Measurements from ENCODE around the gene EIF4H.
A peak's percentile ranks its signal among the peaks of the same experiment; 100 is the strongest.
"Not testable (repeated sequence)": the region's sequence is repeated elsewhere in the genome, so short reads cannot be mapped to it uniquely, and the experiment has no call there.

The EIF4H gene

DNA sequence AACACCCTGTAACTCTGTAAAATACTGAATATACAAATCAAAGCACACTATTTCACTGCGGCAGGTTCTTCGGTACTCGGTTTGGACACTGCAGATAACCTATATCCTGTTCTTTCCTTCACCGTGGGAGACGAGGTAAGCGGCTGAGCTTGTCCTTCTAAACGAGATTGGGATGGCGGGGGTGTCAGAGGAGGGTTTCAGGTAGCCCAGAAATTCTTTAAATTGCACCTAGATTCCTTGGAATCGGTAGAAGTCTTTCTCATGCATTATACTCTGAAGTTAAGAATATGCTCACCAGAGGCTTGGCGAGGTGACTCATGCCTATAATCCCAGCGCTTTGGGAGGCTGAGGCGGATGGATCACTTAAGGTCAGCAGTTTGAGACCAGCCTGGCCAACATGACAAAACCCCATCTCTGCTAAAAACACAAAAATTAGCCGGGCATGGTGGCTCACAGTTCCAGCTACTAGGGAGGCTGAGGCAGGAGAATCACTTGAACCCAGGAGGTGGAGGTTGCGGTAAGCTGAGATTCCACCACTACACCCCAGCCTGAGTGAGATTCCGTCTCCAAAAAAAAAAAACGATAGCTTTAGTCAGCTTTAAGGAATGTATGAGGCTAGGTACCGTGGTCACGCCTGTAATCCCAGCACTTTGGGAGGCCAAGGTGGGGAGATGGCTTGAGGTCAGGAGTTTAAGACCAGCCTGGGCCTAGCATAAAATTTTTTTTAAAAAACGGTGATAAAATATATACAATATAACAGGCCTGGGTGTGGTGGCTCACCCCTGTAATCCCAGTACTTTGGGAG is 25.6 kb downstream of the EIF4H start:
- DNase-seq (no peak), ATAC-seq (no peak)

DNA sequence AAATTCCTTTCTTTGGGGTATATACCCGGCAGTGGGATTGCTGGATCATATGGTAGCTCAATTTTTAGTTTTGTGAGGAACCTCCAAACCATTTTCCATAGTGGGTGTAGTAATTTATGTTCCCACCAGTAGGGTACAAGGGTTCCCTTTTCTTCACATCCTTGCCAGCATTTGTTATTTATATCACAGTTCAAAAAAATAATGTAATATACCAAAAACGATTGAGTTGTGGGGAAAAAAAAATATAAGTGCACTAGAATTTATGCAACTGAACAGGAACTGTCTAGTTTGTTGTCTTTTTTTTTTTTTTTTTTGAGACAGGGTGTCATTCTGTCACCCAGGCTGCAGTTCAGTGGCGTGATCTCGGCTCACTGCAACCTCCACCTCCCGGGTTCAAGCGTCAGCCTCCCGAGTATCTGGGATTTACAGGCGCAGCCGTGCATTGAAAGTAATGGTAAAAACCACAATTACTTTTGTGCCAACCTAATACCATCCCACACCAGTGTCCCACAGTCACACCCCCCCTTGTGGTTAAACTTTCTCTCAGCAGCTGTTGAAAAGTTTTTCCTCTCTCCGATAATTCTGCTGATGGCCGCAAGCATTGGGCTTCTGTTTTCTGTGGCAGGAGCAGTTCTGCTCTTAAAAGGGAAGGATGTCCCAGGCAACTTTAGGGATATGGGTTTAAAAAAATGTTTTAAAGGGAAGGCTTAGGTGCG is 28.8 kb downstream of the EIF4H start:
- ATAC-seq, result no peak
- DNase-seq, result no peak

DNA sequence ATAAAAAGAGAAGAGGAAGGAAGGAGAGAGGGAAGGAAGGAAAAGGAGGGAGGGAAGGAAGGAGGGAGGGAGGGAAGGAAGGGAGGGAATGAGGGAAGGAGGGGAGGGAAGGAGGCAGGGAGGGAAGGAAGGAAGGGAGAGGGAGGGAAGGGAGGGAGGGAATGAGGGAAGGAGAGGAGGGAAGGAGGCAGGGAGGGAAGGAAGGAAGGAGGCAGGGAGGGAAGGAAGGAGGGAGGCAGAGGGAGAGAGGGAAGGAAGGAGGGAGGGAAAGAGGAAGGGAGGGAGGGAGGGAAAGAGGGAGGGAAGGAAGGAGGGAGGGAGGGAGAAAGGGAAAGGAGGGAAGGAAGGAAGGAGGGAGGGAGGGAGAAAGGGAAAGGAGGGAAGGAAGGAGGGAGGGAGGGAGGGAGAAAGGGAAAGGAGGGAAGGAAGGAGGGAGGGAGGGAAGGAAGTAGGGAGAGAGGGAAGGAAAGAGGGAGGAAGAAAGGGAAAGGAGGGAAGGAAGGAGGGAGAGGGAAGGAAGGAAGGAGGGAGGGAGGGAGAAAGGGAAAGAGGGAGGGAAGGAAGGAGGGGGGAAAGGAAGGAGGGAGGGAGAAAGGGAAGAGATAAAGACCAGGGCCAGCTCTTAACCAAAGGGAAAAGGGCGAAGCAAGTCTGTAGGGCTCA is 29.9 kb downstream of the EIF4H start:
- DNase-seq, result no peak
- ATAC-seq, result no peak

DNA sequence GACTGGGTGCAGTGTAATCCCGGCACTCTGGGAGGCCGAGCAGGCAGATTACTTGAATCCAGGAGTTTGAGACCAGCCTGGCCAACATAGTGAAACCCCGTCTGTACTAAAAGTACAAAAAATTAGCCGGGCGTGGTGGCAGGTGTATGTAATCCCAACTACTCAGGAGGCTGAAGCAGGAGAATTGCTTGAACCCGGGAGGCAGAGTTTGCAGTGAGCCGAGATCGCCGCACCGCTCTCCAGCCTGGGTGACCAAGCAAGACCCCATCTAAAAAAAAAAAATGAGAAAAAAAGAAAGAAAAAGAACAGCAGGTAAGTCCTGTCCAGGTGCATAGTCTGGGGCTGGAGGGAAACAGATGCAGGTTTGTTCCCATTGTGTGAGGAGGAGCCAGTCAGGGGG is 31.9 kb downstream of the EIF4H start:
- not testable (repeated sequence) for ATAC-seq, DNase-seq

DNA sequence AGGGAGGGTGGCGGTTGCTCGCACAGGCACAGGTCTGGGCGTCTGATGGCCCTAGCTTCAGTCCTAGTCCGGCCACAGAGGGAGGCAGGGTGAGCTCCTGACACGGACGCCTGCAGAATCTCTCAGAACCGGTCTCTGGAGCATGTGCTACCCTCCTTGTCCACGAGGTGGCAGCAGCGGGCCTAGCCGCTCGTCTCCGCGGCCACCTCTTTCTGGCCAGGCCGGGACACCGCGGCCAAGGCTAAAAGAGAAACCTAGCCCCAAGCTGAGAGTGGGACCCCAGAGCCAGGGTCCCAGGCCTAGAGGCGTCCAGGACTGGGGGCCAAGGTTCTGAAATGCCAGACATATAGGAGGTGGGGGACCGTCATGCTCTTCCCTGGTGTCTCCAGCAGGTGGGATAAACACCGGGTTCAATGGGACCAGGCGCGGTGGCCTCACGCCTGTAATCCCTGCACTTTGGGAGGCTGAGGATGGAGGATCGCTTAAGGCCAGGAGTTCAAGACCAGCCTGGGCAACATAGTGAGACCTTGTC is 32.5 kb downstream of the EIF4H start:
- DNase-seq, result peak; percentile 88

DNA sequence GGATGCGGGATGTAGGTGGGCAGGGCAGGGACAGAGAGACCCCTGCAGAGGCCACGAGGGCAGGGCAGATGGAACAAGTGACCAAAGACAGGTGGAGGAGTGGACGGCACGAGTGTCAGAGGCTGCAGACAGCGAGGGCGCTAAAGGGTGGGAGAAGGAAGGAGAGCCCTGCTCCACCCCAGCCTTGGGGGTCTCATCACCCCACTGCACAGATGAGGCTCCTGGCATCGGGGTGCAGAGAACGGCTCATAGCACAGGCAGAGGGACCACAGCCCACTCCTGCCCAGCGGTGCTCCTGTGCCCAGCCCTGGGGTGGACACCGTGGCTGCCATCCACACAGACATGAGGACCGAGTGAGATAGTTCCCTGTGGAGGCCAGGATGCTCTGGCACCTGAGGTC is 33.4 kb downstream of the EIF4H start:
- DNase-seq (no peak), ATAC-seq (no peak)

More for the DNA sequence above, 32.5 kb downstream of the EIF4H start:
- peak; percentile 59 for ATAC-seq

DNA sequence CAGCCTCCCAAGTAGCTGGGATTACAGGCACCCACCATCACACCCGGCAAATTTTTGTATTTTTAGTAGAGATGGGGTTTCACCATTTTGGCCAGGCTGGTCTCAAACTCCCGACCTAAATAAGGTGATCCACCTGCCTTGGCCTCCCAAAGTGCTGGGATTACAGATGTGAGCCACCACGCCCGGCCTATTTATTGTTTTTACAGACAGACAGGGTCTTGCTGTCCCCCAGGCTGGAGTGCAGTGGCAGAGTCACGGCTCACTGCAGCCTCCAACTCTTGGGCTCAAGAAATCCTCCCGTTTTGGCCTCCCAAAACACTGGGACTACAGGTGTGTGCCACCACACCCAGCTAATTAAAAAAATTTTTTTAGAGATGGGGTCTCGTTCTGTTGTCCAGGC is 34.1 kb downstream of the EIF4H start:
- ATAC-seq, result not testable (repeated sequence)

DNA sequence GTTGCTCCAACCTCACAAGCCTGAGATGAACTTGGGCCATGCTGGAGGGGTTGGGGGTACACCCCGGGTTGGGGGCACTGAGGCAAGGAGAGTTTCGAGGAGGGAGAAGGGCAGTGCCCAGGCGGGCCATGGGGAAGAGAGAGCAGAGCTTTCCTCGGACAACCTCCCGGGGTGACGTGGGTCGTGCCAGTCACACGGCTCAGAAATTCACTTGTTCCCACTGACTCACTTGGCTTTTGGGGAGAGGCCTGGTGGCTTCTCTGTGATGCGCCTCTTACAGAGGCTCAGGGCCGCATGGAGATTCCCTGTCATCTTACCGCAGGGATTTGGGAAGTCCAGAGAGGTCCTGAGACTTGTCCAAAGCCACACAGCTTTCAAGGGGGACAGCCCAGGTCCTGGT is 38.5 kb downstream of the EIF4H start:
- no peak for ATAC-seq

More for the DNA sequence above, 34.1 kb downstream of the EIF4H start:
- not testable (repeated sequence) for DNase-seq

DNA sequence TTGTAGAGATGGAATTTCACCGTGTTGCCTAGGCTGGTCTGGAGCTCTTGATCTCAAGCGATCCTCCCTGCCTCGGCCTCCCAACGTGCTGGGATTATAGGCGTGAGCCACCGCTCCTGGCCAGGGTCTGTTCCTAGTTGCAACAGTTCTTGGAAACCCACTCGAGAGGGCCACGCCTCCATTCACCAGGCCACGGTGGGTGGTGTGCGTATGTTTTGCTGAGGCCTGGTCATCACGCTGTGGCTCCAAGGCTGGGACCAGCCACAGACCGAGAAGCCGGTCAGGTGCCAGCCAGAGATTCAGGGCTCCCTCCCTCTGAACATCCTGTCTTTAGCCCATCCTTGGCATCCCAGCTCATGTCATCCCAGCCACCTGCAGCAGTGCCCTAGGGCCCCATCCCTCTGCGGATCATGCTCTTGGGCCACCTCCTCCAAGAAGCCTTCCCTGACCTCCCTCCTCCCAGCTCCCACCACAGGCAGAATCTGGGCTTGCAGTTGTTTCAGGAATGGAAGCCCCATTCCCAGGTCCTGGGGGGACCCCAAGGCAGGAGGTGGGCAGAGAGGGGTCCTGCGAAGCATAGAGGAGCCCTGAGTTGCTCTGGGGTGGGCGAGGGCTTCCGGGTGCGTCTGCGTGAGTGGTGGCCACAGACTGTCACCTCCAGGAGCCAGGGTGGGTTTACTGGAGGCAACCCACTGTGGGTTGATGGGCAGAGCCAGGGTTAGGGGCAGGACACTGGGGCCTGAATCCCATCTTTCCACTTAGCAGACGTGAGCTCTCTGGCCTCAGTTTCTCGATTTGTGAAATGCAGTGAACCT is 40.9 kb downstream of the EIF4H start:
- no peak for ATAC-seq

More for the DNA sequence above, 38.5 kb downstream of the EIF4H start:
- DNase-seq, result no peak

DNA sequence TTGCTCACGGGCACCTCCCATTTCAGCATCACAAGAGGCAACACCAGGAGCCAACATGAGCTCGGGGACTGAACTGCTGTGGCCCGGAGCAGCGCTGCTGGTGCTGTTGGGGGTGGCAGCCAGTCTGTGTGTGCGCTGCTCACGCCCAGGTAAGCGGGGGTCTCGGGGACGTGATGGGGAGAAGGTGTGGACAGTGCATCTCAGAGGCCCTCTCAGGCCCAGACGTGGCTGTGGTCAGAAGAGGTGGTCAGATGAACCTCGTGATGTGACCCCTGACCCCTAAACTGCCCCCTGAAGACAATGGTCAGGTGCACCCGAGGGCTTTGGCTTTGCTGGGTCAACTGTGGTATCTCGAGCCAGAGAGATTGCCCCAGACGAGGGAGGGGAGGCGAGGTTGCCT is 41.8 kb downstream of the EIF4H start:
- ATAC-seq (no peak), DNase-seq (no peak)

More for the DNA sequence above, 40.9 kb downstream of the EIF4H start:
- DNase-seq, result no peak

DNA sequence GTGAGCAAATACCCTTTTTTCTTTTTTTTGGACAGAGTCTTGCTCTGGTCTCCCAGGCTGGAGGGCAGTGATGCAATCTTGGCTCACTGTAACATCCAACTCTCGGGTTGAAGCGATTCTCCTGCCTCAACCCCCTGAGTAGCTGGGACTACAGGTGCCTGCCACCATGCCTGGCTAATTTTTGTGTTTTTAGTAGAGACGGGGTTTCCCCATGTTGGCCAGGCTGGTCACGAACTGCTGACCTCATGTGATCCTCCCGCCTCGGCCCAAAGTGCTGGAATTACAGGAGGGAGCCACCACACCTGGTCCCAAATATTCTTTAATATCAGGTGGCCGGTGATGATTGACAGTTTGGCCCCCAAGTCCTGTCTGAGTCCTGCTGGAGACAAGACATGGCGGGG is 42.2 kb downstream of the EIF4H start:
- ATAC-seq (no peak), DNase-seq (no peak)

DNA sequence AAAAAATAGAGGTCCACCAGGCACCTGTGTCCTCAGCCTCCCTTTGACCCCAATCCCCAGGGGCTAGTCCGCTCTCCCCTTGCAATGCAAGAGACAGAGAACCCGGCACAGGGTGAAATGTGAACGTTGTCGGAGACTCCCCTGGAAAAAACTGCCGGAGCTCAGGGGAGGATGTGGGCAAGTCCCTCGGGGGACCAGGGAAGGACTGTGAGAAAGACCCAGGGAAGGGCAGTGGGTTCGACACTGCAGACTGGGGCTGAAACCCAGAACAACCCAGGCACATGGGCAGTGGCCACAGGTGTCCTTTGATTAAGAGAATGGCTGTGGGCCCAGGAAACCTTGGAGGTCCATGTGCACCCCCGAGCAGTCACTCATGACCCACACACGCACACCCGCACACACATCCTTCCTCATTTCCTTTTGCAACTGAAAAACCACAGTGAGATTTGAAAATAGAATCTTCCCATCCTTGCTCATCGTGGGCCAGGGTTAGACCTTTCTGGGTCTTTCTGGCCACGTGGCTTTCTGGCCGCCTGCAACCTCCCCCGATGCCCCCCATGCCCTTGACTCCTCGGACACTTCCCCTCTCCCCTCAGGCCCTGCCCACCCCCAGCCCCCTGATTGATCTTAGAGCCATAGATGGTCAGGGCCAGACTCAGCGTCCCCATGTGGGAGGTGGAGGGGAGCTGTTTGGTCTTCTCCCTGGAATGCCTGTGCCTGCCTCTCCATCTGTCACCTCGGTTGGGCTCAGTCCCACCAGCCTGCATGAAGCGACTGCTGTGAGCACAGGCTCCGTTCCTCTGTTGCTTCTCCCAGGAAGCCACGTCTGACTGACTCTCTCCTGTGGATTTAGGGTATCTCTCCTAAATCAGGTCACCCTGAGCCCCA is 43.5 kb downstream of the EIF4H start:
- ATAC-seq, result no peak
- DNase-seq, result peak; percentile 28

DNA sequence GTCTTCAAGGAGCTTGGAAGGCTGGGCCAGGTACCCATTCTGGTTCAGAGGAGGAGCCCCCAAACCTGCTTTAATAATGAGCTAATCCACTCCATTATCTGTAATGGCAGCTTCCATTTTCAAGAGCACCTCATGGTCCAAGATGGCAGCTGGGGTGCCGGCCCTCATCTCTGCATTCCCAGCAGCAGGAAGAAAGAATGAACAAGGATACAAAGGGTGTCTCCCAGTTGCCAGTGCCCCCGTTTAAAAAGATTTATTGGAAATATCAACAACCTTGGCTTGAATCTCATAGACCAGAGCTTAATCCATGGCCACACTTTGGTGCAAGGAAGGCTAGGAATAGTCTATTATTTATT is 44.2 kb downstream of the EIF4H start:
- DNase-seq (no peak), ATAC-seq (no peak)

DNA sequence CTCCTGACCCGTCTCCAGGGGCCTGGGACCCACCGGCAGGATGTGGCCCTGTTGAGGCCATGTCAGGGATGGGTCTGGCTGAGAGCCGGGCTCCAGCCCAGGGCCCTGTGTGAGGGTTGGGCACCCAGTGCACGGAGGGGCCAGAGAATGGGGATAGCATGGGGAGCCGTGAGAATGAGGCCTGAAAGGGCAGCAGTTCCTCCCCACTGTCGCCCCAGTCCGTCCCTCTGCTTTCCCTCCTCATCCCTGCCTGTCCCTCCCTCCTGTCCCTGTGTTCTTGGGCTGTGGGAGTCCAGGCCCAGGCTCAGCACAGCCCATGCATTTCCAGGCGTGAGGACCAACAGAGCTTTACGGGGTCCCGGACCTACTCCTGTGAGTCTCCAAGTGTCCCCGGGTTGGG is 45.3 kb downstream of the EIF4H start:
- no peak for DNase-seq
- ATAC-seq, result no peak

DNA sequence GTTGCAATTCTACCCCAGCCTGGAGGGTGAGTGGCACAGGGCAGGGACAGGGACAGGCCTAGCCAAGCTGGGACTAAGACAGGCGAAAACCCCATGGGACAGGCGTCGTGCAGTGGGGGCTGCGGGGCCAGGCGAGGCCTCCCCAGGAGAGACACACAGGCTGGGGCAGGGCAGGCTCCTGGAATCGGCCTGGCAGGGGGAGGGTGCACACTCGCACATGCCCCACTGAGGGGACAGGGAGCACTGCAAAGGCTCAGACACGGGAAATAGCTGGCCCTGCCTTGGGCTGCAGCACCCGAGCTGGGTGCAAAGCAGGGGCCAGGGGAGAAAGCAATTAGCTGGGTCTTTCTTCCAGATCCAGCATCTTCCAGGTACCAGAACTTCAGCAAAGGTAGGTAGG is 46.1 kb downstream of the EIF4H start:
- ATAC-seq, result no peak
- no peak for DNase-seq

DNA sequence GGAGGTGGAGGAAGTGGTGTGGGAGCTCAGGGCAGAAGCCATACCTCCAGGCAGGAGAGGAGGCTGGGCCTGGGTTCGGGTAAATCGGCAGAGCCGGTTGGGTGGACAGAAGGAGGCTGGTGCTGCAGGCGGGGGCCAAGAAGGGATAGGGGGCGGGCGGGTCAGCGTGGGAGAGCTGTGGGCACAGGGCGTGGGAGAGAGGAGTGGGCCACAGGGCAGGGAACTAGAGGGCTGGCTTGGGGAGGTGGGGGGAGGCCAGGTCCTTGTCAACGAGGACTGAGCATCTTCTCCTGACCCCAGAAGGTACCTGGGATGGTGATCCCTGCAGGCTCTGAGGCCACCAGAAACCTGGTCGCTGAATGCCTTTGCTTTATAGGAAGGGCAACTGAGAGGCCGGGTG is 47.6 kb downstream of the EIF4H start:
- DNase-seq (no peak), ATAC-seq (no peak)

DNA sequence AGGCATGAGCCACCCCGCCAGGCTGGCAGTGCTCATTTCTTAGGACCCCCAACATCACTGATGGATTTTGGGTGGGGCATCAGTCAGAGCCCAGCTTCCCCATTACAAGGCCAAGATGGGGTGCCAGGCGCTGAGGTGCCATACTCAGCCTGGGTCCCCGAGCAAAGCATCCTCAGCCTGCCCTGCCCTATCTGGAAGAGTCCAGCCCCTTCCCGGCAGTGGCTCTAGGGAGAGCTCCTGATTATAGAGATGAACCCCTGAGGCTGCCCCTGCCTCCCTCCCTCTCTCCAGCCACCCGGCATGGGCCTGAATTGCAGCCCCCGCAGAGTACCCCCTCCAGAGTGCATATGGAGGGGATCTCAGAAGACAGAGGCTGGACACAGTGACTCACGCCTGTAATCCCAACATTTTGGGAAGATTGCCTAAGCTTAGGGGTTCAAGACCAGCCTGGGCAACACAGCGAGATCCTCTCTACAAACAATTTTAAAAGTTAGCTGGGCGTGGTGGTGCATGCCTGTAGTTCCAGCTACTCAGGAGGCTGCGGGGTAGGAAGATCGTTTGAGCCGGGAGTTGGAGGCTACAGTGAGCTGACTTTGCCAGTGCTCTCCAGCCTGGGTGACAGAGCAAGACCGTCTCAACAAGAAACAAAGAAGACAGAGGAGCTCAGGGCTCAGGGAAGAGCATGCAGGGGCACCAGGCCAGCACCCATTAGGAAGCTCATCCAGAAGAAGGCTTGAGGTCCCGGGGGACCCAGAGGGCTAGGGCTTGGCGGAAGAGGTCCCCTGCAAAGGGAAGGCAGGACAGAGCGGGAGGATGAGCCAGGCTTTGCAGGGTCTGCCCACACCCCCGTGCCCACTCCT is 48.9 kb downstream of the EIF4H start:
- ATAC-seq, result no peak
- DNase-seq, result no peak

DNA sequence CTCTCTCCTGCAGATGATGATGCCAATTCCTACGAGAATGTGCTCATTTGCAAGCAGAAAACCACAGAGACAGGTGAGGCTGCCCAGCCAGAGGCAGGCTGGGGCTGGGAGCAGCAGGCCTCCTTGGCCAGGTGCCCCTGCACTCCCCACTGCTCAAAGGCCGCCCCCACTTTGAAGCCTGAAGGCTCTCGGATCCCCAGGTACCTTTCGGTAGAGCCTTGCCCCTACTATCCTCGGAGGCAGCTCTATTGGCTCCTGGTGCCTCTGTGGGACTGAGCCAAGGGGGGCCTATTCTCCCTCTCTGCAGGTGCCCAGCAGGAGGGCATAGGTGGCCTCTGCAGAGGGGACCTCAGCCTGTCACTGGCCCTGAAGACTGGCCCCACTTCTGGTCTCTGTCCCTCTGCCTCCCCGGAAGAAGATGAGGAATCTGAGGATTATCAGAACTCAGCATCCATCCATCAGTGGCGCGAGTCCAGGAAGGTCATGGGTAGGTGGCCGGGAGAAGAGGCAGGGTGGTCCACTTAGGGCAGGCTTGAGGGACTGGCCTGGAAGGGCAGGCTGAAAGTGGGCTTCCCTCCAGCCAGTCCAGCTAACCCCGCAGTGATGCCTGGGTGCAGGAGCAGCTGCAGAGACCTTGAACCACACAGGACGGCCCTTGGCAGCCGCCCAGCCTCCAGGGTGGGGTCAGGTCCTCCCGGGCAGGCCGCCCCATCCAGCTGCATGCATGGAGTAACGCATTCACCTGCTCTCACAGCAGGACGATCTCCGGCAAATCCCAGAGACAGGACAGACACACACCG is 49.8 kb downstream of the EIF4H start:
- ATAC-seq (no peak), DNase-seq (no peak)

DNA sequence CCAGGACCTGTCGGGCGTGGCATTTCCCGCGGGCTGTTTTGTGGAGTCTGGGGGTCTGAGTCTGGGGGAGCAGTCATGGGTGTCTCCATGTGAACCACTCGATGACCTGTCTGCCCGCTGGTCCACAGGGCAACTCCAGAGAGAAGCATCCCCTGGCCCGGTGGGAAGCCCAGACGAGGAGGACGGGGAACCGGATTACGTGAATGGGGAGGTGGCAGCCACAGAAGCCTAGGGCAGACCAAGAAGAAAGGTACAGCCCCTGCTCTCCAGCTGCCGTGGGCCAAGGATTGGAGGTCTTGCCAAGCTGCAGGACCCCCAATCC is 50.3 kb downstream of the EIF4H start:
- DNase-seq (no peak), ATAC-seq (no peak)

All from stimulated activated naive CD8-positive, alpha-beta T cell treated with anti-CD3 and anti-CD28 coated beads, Interleukin-15, Interleukin-2, amounts not matched to agents 100 U/mL and 50 U/mL, for 24 hours (primary cell).